Nephron progenitor cell (in vitro differentiated cells): ENCODE data around the gene ZFAND2A.

ENCODE experiments used
- DNase-seq: peaks from one replicate; pipeline ENCODE4 v3.0.0; 2021
- H3K27ac Mint-ChIP-seq: 2 replicates; pipeline ENCODE4 v1.8.0; 2021; ENCODE audit warnings: mild to moderate bottlenecking, moderate library complexity, mixed read lengths
- H3K27me3 Mint-ChIP-seq: 2 replicates; pipeline ENCODE4 v1.8.0; 2021; ENCODE audit warnings: mild to moderate bottlenecking, low read depth, mixed read lengths; ENCODE audit not compliant: poor library complexity
- H3K36me3 Mint-ChIP-seq: 2 replicates; pipeline ENCODE4 v1.8.0; 2021; ENCODE audit warnings: low read depth, mixed read lengths
- H3K4me1 Mint-ChIP-seq: 2 replicates; pipeline ENCODE4 v1.8.0; 2021; ENCODE audit warnings: mixed read lengths
- H3K4me3 Mint-ChIP-seq: 2 replicates; pipeline ENCODE4 v1.8.0; 2021; ENCODE audit warnings: mild to moderate bottlenecking, moderate library complexity, mixed read lengths
- H3K9me3 Mint-ChIP-seq: 2 replicates; pipeline ENCODE4 v1.8.0; 2021; ENCODE audit warnings: mild to moderate bottlenecking, moderate library complexity, mixed read lengths
- CTCF ChIP-seq: fragments of 200-600 bp; sonication (generic); IDR thresholded peaks from 2 replicates; pipeline ENCODE4 v1.5.0; 2021; ENCODE audit warnings: antibody characterized with exemption

ZFAND2A gene

DNA sequence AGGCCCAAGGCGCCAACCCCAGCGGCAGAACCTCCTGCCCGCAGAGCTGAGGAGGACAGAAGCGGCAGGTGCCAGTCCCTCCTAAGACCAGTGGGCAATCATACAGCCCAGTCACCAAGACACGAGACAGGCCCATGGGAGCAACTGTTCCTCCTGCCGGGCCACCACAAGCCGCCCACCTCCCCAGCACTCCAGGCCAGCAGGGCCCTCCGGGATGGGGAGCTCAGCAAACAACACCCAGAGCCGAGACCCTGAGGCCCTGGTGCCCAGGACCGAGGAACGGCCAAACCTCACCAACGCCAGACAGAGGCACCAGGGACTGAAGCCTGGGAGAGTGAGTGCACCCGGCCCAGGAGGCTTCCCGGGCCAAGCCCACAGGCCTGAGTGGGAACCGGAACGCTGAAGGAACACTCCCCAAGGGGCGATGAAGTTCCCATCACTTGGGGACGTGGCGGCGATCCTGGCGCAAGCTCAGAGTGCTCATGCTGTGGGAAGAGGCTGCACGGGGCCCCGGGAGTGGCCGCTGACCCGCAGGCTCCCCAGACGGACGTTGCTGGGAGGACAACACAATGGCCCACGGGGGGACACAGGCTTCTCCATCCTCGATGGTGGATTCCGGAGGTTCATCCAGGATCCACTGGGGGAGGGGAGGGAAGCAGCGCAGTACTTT, 37.0 kb downstream of the ZFAND2A start:
- Mint-ChIP-seq H3K4me1 (peaks cover 38% of the 10 kb centered on the region), H3K27ac (peak overlapping the region; percentile 91), H3K9me3 (peaks cover 1% of the 10 kb centered on the region), H3K4me3 (peak overlapping the region; percentile 60), H3K27me3 (peaks cover 5% of the 10 kb centered on the region), H3K36me3 (peaks cover 18% of the 10 kb centered on the region)
- DNase-seq: no peak
- no peak for TF ChIP-seq CTCF

GRCh38 chr7:1121886-1122831, 37.8 kb downstream of the ZFAND2A start:
- no peak for TF ChIP-seq CTCF
- Mint-ChIP-seq H3K36me3 (peaks cover 23% of the 10 kb centered on the region), H3K27me3 (peaks cover 5% of the 10 kb centered on the region), H3K9me3 (peaks cover 9% of the 10 kb centered on the region), H3K4me1 (peaks cover 38% of the 10 kb centered on the region), H3K27ac (peak overlapping the region; percentile 91), H3K4me3 (peak overlapping the region; percentile 60)
- no peak for DNase-seq

- no peak overlapping the region for H3K4me3 Mint-ChIP-seq
- peaks cover 16% of the 10 kb centered on the region for H3K36me3 Mint-ChIP-seq
- no peak for TF ChIP-seq CTCF
- peaks cover 5% of the 10 kb centered on the region for H3K27me3 Mint-ChIP-seq
- DNase-seq: no peak
- H3K9me3 Mint-ChIP-seq: peaks cover 9% of the 10 kb centered on the region
- peaks cover 38% of the 10 kb centered on the region for H3K4me1 Mint-ChIP-seq
- H3K27ac Mint-ChIP-seq: no peak overlapping the region
Observed at GRCh38 chr7:1121476-1121875, 38.5 kb downstream of the ZFAND2A start.

- Mint-ChIP-seq H3K27ac (peak overlapping the region; percentile 39), H3K4me3 (no peak overlapping the region), H3K27me3 (peaks cover 5% of the 10 kb centered on the region), H3K4me1 (peaks cover 38% of the 10 kb centered on the region), H3K9me3 (peaks cover 9% of the 10 kb centered on the region), H3K36me3 (peaks cover 19% of the 10 kb centered on the region)
- no peak for TF ChIP-seq CTCF
- no peak for DNase-seq
Observed at GRCh38 chr7:1120791-1121190, 39.2 kb downstream of the ZFAND2A start.

DNA sequence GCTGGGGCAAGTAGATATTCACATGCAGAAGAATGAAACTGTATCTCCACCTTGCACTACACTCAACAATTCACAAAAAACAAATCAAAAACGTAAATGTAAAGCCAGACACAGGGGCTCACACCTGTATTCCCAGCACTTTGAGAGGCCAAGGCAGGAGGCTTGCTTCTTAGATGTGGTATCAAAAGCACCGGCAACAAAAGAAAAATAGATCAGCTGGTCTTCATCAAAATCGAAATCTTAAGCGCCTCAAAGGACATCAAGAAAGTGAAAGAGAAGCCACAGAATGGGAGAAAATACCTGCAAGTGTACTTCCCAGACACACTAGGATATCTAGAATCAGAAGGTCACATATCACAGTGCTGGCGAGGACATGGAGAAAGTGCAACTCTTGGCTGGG, 40.8 kb downstream of the ZFAND2A start:
- Mint-ChIP-seq H3K4me1 (peaks cover 45% of the 10 kb centered on the region), H3K27me3 (peaks cover 5% of the 10 kb centered on the region), H3K9me3 (peaks cover 15% of the 10 kb centered on the region), H3K27ac (no peak overlapping the region), H3K36me3 (peaks cover 29% of the 10 kb centered on the region), H3K4me3 (no peak overlapping the region)
- DNase-seq: no peak
- no peak for TF ChIP-seq CTCF
